HEK293 (cell line): ENCODE results near the gene MYOZ3.

ENCODE experiments used
- CTCF ChIA-PET: fragments of 350-600 bp; formaldehyde crosslinking; extraction: SDS; loops from one replicate; lab custom pipeline; 2021; ENCODE audit warnings: antibody characterized with exemption; lab: Yijun Ruan, JAX
- POLR2A ChIA-PET: fragments of 300-600 bp; formaldehyde crosslinking; extraction: SDS; loops from one replicate; lab custom pipeline; 2020; ENCODE audit warnings: antibody characterized with exemption, inconsistent platforms; lab: Yijun Ruan, JAX
- H3K27ac ChIP-seq: fragments of 200-500 bp; sonication (Bioruptor generic); 2 replicates; pipeline ENCODE4 v1.5.1; 2014; ENCODE audit warnings: low read depth, low read length, control low read depth, inconsistent platforms; ENCODE audit errors: extremely low read depth
- H3K36me3 ChIP-seq, 2 experiments: fragments of 200-500 bp in 1 of 2; sonication (Bioruptor generic) in 1 of 2; 1 replicate in 1 of 2; 2 replicates in 1 of 2; pipeline ENCODE4 v1.5.1; 2014 to 2017; ENCODE audit warnings: inconsistent platforms in 2 of 2, low read length in 2 of 2; ENCODE audit not compliant: control insufficient read depth in 2 of 2, insufficient read depth in 1 of 2
- H3K4me1 ChIP-seq: fragments of 200-500 bp; sonication (Bioruptor generic); 2 replicates; pipeline ENCODE4 v1.5.1; 2014; ENCODE audit warnings: mild to moderate bottlenecking, low read length, inconsistent platforms; ENCODE audit not compliant: control insufficient read depth, insufficient read depth
- H3K4me3 ChIP-seq: 2 replicates; pipeline ENCODE4 v1.5.1; 2011; ENCODE audit warnings: low read depth, mild to moderate bottlenecking, control low read depth, low read length, moderate library complexity
- H3K9me3 ChIP-seq: fragments of 200-500 bp; sonication (Bioruptor generic); 2 replicates; pipeline ENCODE4 v1.5.1; 2014; ENCODE audit warnings: low read depth, low read length, inconsistent platforms; ENCODE audit not compliant: control insufficient read depth, insufficient read depth
- BCL11B ChIP-seq: fragments of 450-650 bp; formaldehyde crosslinking; IDR thresholded peaks from 2 replicates; pipeline ENCODE4 v1.5.1; 2016; ENCODE audit warnings: low read depth, missing biosample characterization, missing genetic modification characterization
- GLIS1 ChIP-seq: fragments of 450-650 bp; formaldehyde crosslinking; IDR thresholded peaks from 2 replicates; pipeline ENCODE4 v1.5.1; 2016; ENCODE audit warnings: missing biosample characterization, missing genetic modification characterization
- KLF10 ChIP-seq: fragments of 450-650 bp; IDR thresholded peaks from 2 replicates; pipeline ENCODE4 v1.5.1; 2018; ENCODE audit warnings: missing biosample characterization, mild to moderate bottlenecking, missing genetic modification characterization
- PRDM1 ChIP-seq: fragments of 450-650 bp; formaldehyde crosslinking; IDR thresholded peaks from 2 replicates; pipeline ENCODE4; 2016; ENCODE audit warnings: missing biosample characterization, missing genetic modification characterization
- SCRT1 ChIP-seq: fragments of 450-650 bp; formaldehyde crosslinking; IDR thresholded peaks from 2 replicates; pipeline ENCODE4 v1.5.1; 2016; ENCODE audit warnings: missing biosample characterization, missing genetic modification characterization, borderline replicate concordance
- SCRT2 ChIP-seq: fragments of 450-650 bp; formaldehyde crosslinking; IDR thresholded peaks from 2 replicates; pipeline ENCODE4 v1.5.1; 2016; ENCODE audit warnings: missing biosample characterization, missing genetic modification characterization
- ZBTB11 ChIP-seq: fragments of 450-650 bp; formaldehyde crosslinking; conservative IDR thresholded peaks from 2 replicates; pipeline ENCODE4 v1.5.1; 2016; ENCODE audit warnings: low read depth, missing biosample characterization, missing genetic modification characterization
- ZBTB44 ChIP-seq: fragments of 450-650 bp; IDR thresholded peaks from 2 replicates; pipeline ENCODE4 v1.5.1; 2018; ENCODE audit warnings: missing biosample characterization, mild to moderate bottlenecking, missing genetic modification characterization
- ZFP41 ChIP-seq: fragments of 450-650 bp; formaldehyde crosslinking; IDR thresholded peaks from 2 replicates; pipeline ENCODE4 v1.5.1; 2016; ENCODE audit warnings: missing biosample characterization, missing genetic modification characterization, borderline replicate concordance
- ZNF133 ChIP-seq: fragments of 450-650 bp; formaldehyde crosslinking; IDR thresholded peaks from 2 replicates; pipeline ENCODE4 v1.5.1; 2016; ENCODE audit warnings: missing biosample characterization, missing genetic modification characterization
- ZNF138 ChIP-seq: fragments of 450-650 bp; formaldehyde crosslinking; IDR thresholded peaks from 2 replicates; pipeline ENCODE4 v1.5.1; 2016; ENCODE audit warnings: missing biosample characterization, missing genetic modification characterization, borderline replicate concordance
- ZNF157 ChIP-seq: fragments of 450-650 bp; formaldehyde crosslinking; IDR thresholded peaks from 2 replicates; pipeline ENCODE4 v1.5.1; 2016; ENCODE audit warnings: missing biosample characterization, missing genetic modification characterization
- ZNF174 ChIP-seq: fragments of 450-650 bp; formaldehyde crosslinking; IDR thresholded peaks from 2 replicates; pipeline ENCODE4 v1.5.0; 2017; ENCODE audit warnings: missing biosample characterization, mild to moderate bottlenecking, missing genetic modification characterization
- ZNF26 ChIP-seq: fragments of 450-650 bp; formaldehyde crosslinking; IDR thresholded peaks from 2 replicates; pipeline ENCODE4 v1.5.1; 2016; ENCODE audit warnings: missing biosample characterization, missing genetic modification characterization
- ZNF311 ChIP-seq: fragments of 450-650 bp; formaldehyde crosslinking; IDR thresholded peaks from 2 replicates; pipeline ENCODE4 v1.5.1; 2017; ENCODE audit warnings: missing biosample characterization, missing genetic modification characterization, borderline replicate concordance
- ZNF362 ChIP-seq: fragments of 450-650 bp; formaldehyde crosslinking; IDR thresholded peaks from 2 replicates; pipeline ENCODE4 v1.5.1; 2016; ENCODE audit warnings: missing biosample characterization, missing genetic modification characterization
- ZNF366 ChIP-seq: fragments of 450-650 bp; formaldehyde crosslinking; conservative IDR thresholded peaks from 2 replicates; pipeline ENCODE4 v1.5.1; 2016; ENCODE audit warnings: missing biosample characterization, missing genetic modification characterization
- ZNF426 ChIP-seq: fragments of 450-650 bp; formaldehyde crosslinking; IDR thresholded peaks from 2 replicates; pipeline ENCODE4 v1.5.1; 2017; ENCODE audit warnings: missing biosample characterization, missing genetic modification characterization, mild to moderate bottlenecking, inconsistent platforms, moderate library complexity
- ZNF529 ChIP-seq: fragments of 450-650 bp; formaldehyde crosslinking; IDR thresholded peaks from 2 replicates; pipeline ENCODE4 v1.5.1; 2017; ENCODE audit warnings: missing genetic modification characterization, missing biosample characterization; ENCODE audit not compliant: insufficient replicate concordance
- ZNF558 ChIP-seq: fragments of 450-650 bp; formaldehyde crosslinking; IDR thresholded peaks from 2 replicates; pipeline ENCODE4 v1.5.1; 2016; ENCODE audit warnings: missing biosample characterization, missing genetic modification characterization
- ZNF660 ChIP-seq: fragments of 450-650 bp; IDR thresholded peaks from 2 replicates; pipeline ENCODE4 v1.5.1; 2018; ENCODE audit warnings: missing biosample characterization, mild to moderate bottlenecking, missing genetic modification characterization

MYOZ3 gene

GRCh38 chr5:150661086-150661485 is at the start of gene MYOZ3:
MYOZ3 (plus strand) TSS chr5:150661251; CDS start chr5:150662942, 1,691 bp downstream.
- POLR2A ChIA-PET: interaction anchor here (1.0 kb wide), 1 partner anchor 40 kb away, joined by 3 read pairs; the partner anchor contains the start of gene RBM22
- Histone ChIP-seq H3K9me3 (no peaks in the 10 kb centered on the region), H3K36me3 (no peaks in the 10 kb centered on the region), H3K4me3 (no peak within 1 kb of the TSS), H3K4me1 (no peaks in the 10 kb centered on the region), H3K27ac (no peak within 1 kb of the TSS)
- TF ChIP-seq ZNF426 (tag by site-specific recombination) (no peak), ZNF362 (tag by site-specific recombination) (no peak), ZNF311 (tag by site-specific recombination) (no peak), ZNF133 (tag by site-specific recombination) (no peak), ZNF157 (tag by site-specific recombination) (no peak), ZBTB11 (no peak)
- CTCF ChIA-PET: interaction anchor here (0.6 to 3.5 kb wide), 5 partner anchors 39 to 204 kb away, joined by 3 to 30 read pairs (median 5); partner anchors contain the start of gene RBM22

GRCh38 chr5:150612405-150612804 is 48.6 kb upstream of the MYOZ3 start:
- no peak overlapping the region for H3K27ac ChIP-seq
- H3K9me3 ChIP-seq: no peaks in the 10 kb centered on the region
- ChIA-PET POLR2A (interaction anchor here (0.6 to 1.3 kb wide), 2 partner anchors 23 to 88 kb away, joined by 4 read pairs; partner anchors contain the start of gene RBM22), CTCF (interaction anchor here (0.6 to 2.2 kb wide), 8 partner anchors 9 to 189 kb away, joined by 3 to 10 read pairs (median 3); partner anchors contain the start of gene MYOZ3)
- H3K36me3 ChIP-seq: no peaks in the 10 kb centered on the region
- TF ChIP-seq GLIS1 (no peak), ZNF558 (no peak), ZNF174 (tag by site-specific recombination) (no peak), ZNF660 (tag by site-specific recombination) (no peak), ZFP41 (no peak), ZNF26 (tag by site-specific recombination) (no peak), ZNF366 (peak; percentile 49; the same call in 1 of the 2 replicates), PRDM1 (no peak)
- H3K4me3 ChIP-seq: no peak overlapping the region
- peaks cover 21% of the 10 kb centered on the region for H3K4me1 ChIP-seq

- H3K4me3 ChIP-seq: no peak overlapping the region
- H3K36me3 ChIP-seq: no peaks in the 10 kb centered on the region
- H3K9me3 ChIP-seq: no peaks in the 10 kb centered on the region
- H3K4me1 ChIP-seq: peaks cover 21% of the 10 kb centered on the region
- POLR2A ChIA-PET: interaction anchor here (0.6 to 1.3 kb wide), 2 partner anchors 24 to 88 kb away, joined by 4 read pairs; partner anchors contain the start of gene RBM22
- CTCF ChIA-PET: interaction anchor here (0.8 to 2.2 kb wide), 4 partner anchors 9 to 188 kb away, joined by 3 to 10 read pairs (median 4); no protein-coding TSS in a partner anchor
- H3K27ac ChIP-seq: no peak overlapping the region
- TF ChIP-seq KLF10 (tag by site-specific recombination): no peak
- no peak for TF ChIP-seq BCL11B (tag by site-specific recombination)
- peak; percentile 81 for TF ChIP-seq SCRT2 (tag by site-specific recombination)
- no peak for TF ChIP-seq ZNF138
- no peak for TF ChIP-seq ZNF529 (tag by site-specific recombination)
- TF ChIP-seq SCRT1: 0 out of 2 replicates have a peak, but pooled peaks have one; percentile 26
- no peak for TF ChIP-seq ZNF26 (tag by site-specific recombination)
- no peak for TF ChIP-seq ZBTB44 (tag by site-specific recombination)
These were observed 48.0 kb upstream of the MYOZ3 start for GRCh38 chr5:150612905-150613670.
